HT-29 (cell line): ENCODE results near the gene KANSL3. TPM values are rescaled to one million over a fixed set of nuclear protein-coding genes. Genes with fewer than 3 reads are reported as not detected.
"Not testable (repeated sequence)": the region's sequence is repeated elsewhere in the genome, so short reads cannot be mapped to it uniquely, and the experiment has no call there.

Experiments used
- DNase-seq: peaks from one replicate; pipeline ENCODE4 v3.0.0-alpha.2; 2015; ENCODE audit warnings: low spot score
- total RNA-seq: library from RNA; depleted of rRNA; stranded (reverse); fragments of >200 nt; shearing (Covaris generic); gene quantifications from 2 replicates; pipeline ENCODE4 v1.2.3, GENCODE V29; 2014; rRNA removed

The KANSL3 gene
- 21.9 and 31.3 TPM in 2 replicates for total RNA-seq

GRCh38 chr2:96638144-96639121, at the start of gene KANSL3:
TSS of gene KANSL3 (minus strand) at chr2:96638312. CDS start at chr2:96637135, 1,177 bp downstream.
- peak; percentile 95 for DNase-seq

DNA sequence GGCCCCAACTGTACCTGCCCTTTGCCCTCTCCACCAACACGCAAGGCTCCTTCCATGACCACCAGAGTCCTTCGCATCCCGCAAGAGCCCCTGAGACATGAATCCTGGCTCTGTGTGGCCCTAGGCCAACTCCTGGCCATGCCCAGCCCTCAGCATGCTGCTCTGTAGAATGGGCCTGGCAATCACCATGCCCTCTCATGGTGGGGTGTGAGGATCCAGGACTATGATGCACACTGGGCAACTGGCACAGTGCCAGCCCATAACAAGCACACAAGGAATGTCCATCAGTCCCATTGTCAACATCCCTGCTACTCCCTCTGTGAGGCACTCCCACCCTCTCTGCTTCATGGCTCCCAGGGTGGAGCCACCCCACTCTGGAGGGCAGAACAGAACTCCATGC, 49.2 kb upstream of the KANSL3 start:
- DNase-seq: peak; percentile 38

- DNase-seq: peak; percentile 15
Measured at GRCh38 chr2:96685577-96686459, 47.7 kb upstream of the KANSL3 start.

DNA sequence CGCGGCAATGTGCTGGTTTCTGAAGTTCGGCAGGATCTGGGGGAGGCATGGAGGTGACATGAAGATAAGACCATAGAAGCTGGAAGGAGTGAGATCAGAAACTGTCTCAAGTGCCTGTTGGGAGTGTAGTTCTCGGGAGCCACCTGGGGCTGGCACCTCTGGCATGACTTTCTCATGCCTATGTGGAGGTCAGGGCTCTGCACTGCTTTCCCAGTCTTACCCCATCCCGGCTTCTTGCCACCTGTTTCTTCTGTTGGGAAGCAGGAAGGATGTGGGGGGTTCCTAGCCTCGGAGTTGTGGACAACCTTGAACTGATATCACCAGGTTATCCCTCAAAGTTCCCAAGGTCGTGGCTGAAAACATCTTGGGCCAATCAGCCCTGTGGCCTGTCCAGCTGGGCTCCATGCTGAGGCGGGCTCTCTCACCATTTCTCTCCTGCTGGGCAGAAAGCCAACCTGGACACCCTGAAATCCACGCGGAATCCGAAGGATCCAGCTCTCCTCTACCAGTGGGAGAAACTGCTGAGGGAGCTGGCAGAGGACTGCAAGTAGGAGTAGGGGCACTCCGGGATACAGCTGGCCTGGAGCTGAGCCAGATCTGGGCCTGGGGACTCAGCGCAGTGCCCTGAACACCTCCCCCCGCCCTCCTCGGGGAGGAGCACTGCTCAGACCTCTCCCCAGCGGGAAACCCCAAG, 46.9 kb upstream of the KANSL3 start:
- no peak for DNase-seq

DNA sequence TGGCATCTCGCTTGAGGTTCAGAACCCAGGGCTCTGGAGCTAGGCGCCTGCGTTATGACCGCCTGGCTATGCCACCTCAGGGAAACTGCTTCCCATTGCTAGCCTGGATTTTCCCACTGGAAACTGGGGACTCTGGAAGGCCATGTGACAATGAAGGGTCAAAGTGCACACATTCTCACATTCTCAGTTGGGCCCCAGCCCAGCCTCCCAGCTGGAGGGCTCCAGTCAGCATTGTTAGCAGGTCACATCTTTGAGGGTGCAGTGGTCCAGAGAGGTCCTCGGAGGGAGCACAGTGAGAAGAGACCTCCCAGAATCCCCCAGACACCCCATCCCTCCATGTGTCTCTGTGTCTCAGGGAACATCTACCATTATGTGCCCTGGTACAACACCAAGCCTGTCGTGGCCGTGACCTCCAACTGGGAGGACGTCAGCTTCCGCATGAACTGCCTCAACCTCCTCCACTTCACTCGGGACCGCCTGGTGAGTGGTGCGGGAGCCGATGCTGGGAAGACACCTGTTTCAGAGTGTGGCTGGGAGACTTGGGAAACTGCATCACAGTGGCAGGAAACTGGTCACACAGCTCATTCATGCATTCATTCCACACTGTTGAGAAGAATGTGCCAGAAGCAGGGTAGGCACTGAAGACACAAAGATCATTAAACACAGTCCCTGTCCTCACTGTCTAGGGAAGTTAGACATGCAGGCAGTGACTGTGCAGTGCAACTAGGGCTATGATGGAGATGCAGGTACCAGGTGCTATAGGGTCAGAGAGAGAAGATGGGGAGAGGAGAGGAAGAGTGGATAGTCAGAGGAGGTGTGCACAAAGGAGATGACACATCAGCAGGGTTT, 46.1 kb upstream of the KANSL3 start:
- no peak for DNase-seq

DNA sequence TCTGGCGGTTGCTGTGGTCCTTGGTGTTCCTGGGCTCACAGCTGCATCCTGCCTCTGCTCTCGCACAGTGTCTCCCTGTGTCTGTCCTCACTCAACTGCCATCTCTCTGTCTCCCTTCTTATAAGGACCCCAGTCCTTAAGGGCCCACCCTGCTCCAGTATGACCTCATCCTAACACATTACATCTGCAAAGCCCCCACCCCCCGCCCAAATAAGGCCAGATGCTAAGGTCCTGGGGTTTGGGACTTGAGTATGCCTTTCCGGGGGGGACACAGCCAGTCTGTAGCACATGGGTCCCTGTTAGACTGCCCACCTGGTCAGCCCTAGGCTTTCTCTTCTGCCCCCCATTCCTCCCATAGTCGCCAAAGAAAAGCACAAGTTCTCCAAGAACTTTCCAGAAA, 45.2 kb upstream of the KANSL3 start:
- DNase-seq: no peak

GRCh38 chr2:96681540-96681939, 43.4 kb upstream of the KANSL3 start:
- no peak for DNase-seq

- no peak for DNase-seq
Measured at GRCh38 chr2:96680561-96681141, 42.5 kb upstream of the KANSL3 start.

GRCh38 chr2:96679848-96680247, 41.7 kb upstream of the KANSL3 start:
- no peak for DNase-seq

DNA sequence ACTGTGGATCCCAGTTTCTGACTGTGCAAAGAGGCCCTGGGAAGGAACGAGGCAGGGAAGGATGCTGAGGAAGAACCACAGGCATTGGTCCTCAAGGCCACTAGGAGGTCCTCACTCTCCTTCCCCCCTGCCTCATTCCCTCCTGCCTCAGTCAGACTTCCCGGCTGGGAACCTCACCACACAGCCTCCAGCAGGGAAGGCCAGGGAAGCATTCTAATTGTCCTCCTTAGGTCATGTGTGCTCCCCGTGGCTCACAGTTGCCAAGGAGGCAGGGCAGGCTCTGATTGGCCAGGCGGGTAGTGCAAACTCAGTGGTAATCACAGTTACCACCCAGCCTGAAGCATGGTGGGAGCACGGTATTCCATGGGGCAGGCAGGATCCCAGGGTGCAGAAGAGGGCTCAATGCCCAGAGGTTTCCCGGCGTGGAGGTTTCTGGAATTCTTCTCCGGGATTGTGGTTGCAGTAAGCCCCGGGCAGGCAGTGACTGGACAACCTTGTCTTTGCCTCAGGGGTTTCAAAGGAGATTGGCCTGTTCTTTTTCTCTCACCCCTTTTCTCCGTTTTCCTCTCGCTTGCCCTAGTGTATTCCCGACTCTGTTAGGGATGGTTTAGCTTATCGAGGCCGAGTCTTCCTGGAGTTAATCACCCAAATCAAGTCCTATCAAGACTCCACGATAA, 31.6 kb upstream of the KANSL3 start:
- DNase-seq: no peak

GRCh38 chr2:96668771-96669170, 30.7 kb upstream of the KANSL3 start:
- DNase-seq: no peak

DNA sequence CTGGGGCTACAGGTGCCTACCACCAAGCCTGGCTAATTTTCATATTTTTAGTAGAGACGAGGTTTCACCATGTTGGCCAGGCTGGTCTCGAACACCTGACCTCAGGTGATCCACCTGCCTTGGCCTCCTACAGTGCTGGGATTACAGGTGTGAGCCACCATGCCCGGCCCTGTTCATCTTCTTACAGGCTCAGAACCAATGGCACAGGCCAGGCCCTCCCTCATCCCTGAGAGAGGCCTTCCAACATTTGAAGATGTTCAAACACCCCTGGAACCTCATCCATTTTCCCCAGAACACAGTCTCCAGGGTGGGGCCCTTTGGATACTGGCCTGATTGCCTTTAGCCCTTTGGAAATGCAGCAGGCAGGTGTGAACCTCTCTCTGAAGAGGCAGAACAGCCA, 27.6 kb upstream of the KANSL3 start:
- DNase-seq: not testable (repeated sequence)

DNA sequence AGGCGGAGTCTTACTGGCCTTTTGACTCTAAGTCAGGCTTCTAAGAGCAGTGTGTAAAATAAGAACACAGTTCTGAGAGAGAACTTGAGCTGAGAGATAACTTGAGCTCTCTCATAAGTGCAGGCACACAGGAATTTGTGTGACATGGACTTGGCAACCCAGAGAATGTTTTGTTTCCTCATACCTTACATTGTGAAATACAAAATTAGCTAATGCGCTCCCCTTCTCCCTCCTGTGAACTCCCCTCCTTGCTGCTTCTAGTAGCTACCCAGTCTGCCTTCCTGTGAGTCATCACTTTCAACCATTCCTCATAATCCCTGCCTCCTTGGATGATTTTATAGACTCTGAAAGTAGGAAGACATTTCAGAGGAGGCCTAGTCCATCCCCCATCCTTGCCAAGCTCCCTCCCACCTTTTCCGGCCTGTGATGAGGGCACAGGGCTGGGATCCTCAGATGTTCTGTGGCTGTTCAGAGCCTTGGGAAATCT, 27.0 kb upstream of the KANSL3 start:
- peak; percentile 52 for DNase-seq

- no peak for DNase-seq
Measured at GRCh38 chr2:96664366-96664925, 26.3 kb upstream of the KANSL3 start.

DNA sequence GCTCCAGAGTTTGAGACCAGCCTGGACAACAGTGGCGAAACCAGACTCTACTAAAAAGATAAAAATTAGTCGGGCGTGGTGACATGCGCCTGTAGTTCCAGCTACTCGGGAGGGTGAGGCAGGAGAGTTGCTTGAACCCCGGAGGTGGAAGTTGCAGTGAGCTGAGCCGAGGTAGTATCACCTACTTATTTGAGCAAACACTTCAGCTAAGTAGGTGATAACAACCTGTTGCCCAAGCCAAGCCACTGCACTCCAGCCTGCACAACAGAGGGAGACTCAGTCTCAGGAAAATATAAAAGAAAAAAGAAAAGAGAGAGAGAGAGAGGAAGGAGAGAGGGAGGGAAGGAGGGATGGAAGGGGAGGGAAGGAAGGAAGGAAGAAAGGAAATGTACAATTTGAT, 25.7 kb upstream of the KANSL3 start:
- no peak for DNase-seq

GRCh38 chr2:96663177-96663576, 25.1 kb upstream of the KANSL3 start:
- DNase-seq: no peak

- no peak for DNase-seq
Measured at GRCh38 chr2:96662360-96662759, 24.2 kb upstream of the KANSL3 start.

DNA sequence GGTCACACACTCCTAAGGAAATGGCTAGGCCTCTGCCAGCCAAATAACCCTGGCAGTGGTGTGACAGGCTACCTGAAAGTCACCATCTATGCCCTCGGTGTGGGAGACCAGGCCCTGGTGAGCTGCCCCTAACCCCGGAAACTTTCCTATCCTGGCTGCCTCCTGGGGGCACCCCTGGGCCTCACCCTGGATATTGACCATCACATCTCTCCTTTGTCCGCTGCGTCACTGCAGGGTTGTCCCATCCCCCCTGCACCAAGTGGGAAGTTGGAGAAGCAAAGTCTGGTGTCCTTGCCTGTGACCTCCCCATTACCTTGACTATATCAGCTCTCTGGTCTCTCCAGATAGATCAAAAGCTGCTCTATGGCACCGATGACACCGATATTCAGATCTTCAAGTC, 23.2 kb upstream of the KANSL3 start:
- DNase-seq: no peak

- no peak for DNase-seq
Measured at GRCh38 chr2:96656540-96656939, 18.4 kb upstream of the KANSL3 start.
